KMS-11 (cell line): ENCODE results near the gene PIGQ.

Experiments used
- H2AFZ ChIP-seq: fragments of 200-600 bp; sonication (generic); 2 replicates; pipeline ENCODE4 v1.6.1; 2016; ENCODE audit warnings: antibody characterized with exemption, mixed run types, low read depth
- H3K27ac ChIP-seq: fragments of 200-600 bp; sonication (generic); 2 replicates; pipeline ENCODE4 v1.6.1; 2016; ENCODE audit warnings: mild to moderate bottlenecking, mixed run types
- H3K27me3 ChIP-seq: fragments of 200-600 bp; sonication (generic); 2 replicates; pipeline ENCODE4 v1.6.1; 2017; ENCODE audit warnings: mild to moderate bottlenecking, low read depth, mixed run types, moderate library complexity; ENCODE audit not compliant: insufficient read depth
- H3K36me3 ChIP-seq: fragments of 200-600 bp; sonication (generic); 2 replicates; pipeline ENCODE4 v1.6.1; 2017; ENCODE audit warnings: mild to moderate bottlenecking, mixed run types; ENCODE audit not compliant: insufficient read depth
- H3K4me1 ChIP-seq: fragments of 200-600 bp; sonication (generic); 2 replicates; pipeline ENCODE4 v1.6.1; 2016; ENCODE audit warnings: mild to moderate bottlenecking, low read depth, mixed run types; ENCODE audit not compliant: poor library complexity, severe bottlenecking
- H3K4me2 ChIP-seq: fragments of 200-600 bp; sonication (generic); 2 replicates; pipeline ENCODE4 v1.7.0; 2016; ENCODE audit warnings: mild to moderate bottlenecking, mixed run types
- H3K4me3 ChIP-seq: fragments of 200-600 bp; sonication (generic); IDR thresholded peaks from 2 replicates; pipeline ENCODE4 v1.6.1; 2017; ENCODE audit warnings: low read depth, low read length, mixed read lengths; ENCODE audit not compliant: insufficient read depth
- H3K79me2 ChIP-seq: fragments of 200-600 bp; sonication (generic); 2 replicates; pipeline ENCODE4 v1.6.1; 2016; ENCODE audit warnings: low read depth, mixed run types; ENCODE audit not compliant: insufficient read depth
- H3K9ac ChIP-seq: fragments of 200-600 bp; sonication (generic); 2 replicates; pipeline ENCODE4 v1.6.1; 2016; ENCODE audit warnings: mild to moderate bottlenecking, mixed run types
- H4K20me1 ChIP-seq: fragments of 200-600 bp; sonication (generic); 2 replicates; pipeline ENCODE4 v1.6.1; 2016; ENCODE audit warnings: mild to moderate bottlenecking, mixed run types; ENCODE audit not compliant: insufficient read depth
- CTCF ChIP-seq: fragments of 200-600 bp; sonication (generic); conservative IDR thresholded peaks from 2 replicates; pipeline ENCODE4 v1.6.1; 2017; ENCODE audit warnings: low read depth, mild to moderate bottlenecking, antibody characterized with exemption, low read length, moderate library complexity, mixed read lengths

Gene PIGQ

GRCh38 chr16:627454-628239 is 57.9 kb downstream of the PIGQ start:
- Histone ChIP-seq H3K4me1 (no peaks in the 10 kb centered on the region), H3K36me3 (no peaks in the 10 kb centered on the region), H4K20me1 (no peaks in the 10 kb centered on the region), H3K4me2 (no peak overlapping the region), H3K27me3 (no peaks in the 10 kb centered on the region), H3K9ac (no peak overlapping the region), H3K4me3 (no peak overlapping the region), H2AFZ (no peak overlapping the region), H3K27ac (no peak overlapping the region), H3K79me2 (no peaks in the 10 kb centered on the region)
- no peak for TF ChIP-seq CTCF

- H3K4me3 ChIP-seq = no peak overlapping the region
- H2AFZ ChIP-seq = no peak overlapping the region
- no peaks in the 10 kb centered on the region for H4K20me1 ChIP-seq
- no peaks in the 10 kb centered on the region for H3K36me3 ChIP-seq
- H3K27me3 ChIP-seq = no peaks in the 10 kb centered on the region
- H3K27ac ChIP-seq = no peak overlapping the region
- no peaks in the 10 kb centered on the region for H3K4me1 ChIP-seq
- no peak overlapping the region for H3K9ac ChIP-seq
- no peaks in the 10 kb centered on the region for H3K79me2 ChIP-seq
- TF ChIP-seq CTCF = no peak
- H3K4me2 ChIP-seq = no peak overlapping the region
Observed at GRCh38 chr16:628321-629061, 58.7 kb downstream of the PIGQ start.

- Histone ChIP-seq H3K4me3 (no peak overlapping the region), H3K9ac (no peak overlapping the region), H3K36me3 (no peaks in the 10 kb centered on the region), H3K79me2 (no peaks in the 10 kb centered on the region; the same call in 1 of the 2 replicates), H3K27ac (no peak overlapping the region), H2AFZ (no peak overlapping the region), H3K4me1 (no peaks in the 10 kb centered on the region), H3K27me3 (no peaks in the 10 kb centered on the region), H3K4me2 (no peak overlapping the region), H4K20me1 (no peaks in the 10 kb centered on the region)
- no peak for TF ChIP-seq CTCF
Observed at GRCh38 chr16:629185-629832, 59.5 kb downstream of the PIGQ start.

- Histone ChIP-seq H3K4me3 (no peak overlapping the region), H2AFZ (no peak overlapping the region), H3K36me3 (no peaks in the 10 kb centered on the region; the same call in 1 of the 2 replicates), H3K4me2 (no peak overlapping the region), H3K79me2 (peaks cover 2% of the 10 kb centered on the region; the same call in 1 of the 2 replicates), H3K9ac (no peak overlapping the region), H3K27me3 (no peaks in the 10 kb centered on the region), H3K4me1 (peaks cover 3% of the 10 kb centered on the region), H3K27ac (no peak overlapping the region), H4K20me1 (no peaks in the 10 kb centered on the region)
- no peak for TF ChIP-seq CTCF
Observed at GRCh38 chr16:629833-630248, 60.1 kb downstream of the PIGQ start.
